ENCODE data around the gene DLGAP1. TPM values are rescaled to one million over a fixed set of nuclear protein-coding genes. Genes with fewer than 3 reads are reported as not detected.

Gene DLGAP1
- total RNA-seq, 1 experiment from 2014 or later, result 23.0 TPM

GRCh38 chr18:4441098-4441497 lies 14.0 kb downstream of the DLGAP1 start:
- TF ChIP-seq MYBL2 (CRISPR knock-in tag; IDR thresholded peaks at IDR 0.05) (no peak), ZNF423 (CRISPR knock-in tag; IDR thresholded peaks at IDR 0.05) (no peak), AR (CRISPR knock-in tag; IDR thresholded peaks at IDR 0.05) (no peak), JAZF1 (CRISPR knock-in tag; IDR thresholded peaks at IDR 0.05) (no peak), ZBTB43 (CRISPR knock-in tag; IDR thresholded peaks at IDR 0.05) (no peak), RORB (CRISPR knock-in tag; IDR thresholded peaks at IDR 0.05) (no peak), PRDM15 (CRISPR knock-in tag; IDR thresholded peaks at IDR 0.05) (no peak)
- DNase-seq (ENCODE audit: low spot score), result no peak
- ChIA-PET CTCF (no interaction called here), POLR2A (no interaction called here)
- peaks cover 35% of the 10 kb centered on the region for H3K4me1 Mint-ChIP-seq
- H3K4me3 Mint-ChIP-seq, result no peak overlapping the region
- no peaks in the 10 kb centered on the region for H3K27me3 Mint-ChIP-seq (ENCODE audit: low read depth)
- peak overlapping the region; percentile 7 for H3K27ac Mint-ChIP-seq
- peaks cover 6% of the 10 kb centered on the region; the same call in 1 of the 2 replicates for H3K36me3 Mint-ChIP-seq
- no peaks in the 10 kb centered on the region for H3K9me3 Mint-ChIP-seq
- ATAC-seq, result peak; percentile 36

GRCh38 chr18:4438938-4439337 lies 16.2 kb downstream of the DLGAP1 start:
- ChIA-PET CTCF (no interaction called here), POLR2A (no interaction called here)
- Mint-ChIP-seq H3K36me3 (peaks cover 2% of the 10 kb centered on the region; the same call in 1 of the 2 replicates), H3K4me3 (no peak overlapping the region), H3K9me3 (no peaks in the 10 kb centered on the region), H3K27ac (no peak overlapping the region), H3K27me3 (ENCODE audit: low read depth) (no peaks in the 10 kb centered on the region), H3K4me1 (peaks cover 25% of the 10 kb centered on the region)
- no peak for TF ChIP-seq FOXP4 (CRISPR knock-in tag; IDR thresholded peaks at IDR 0.05)
- TF ChIP-seq ZNF423 (CRISPR knock-in tag; IDR thresholded peaks at IDR 0.05), result peak; percentile 90
- no peak for DNase-seq (ENCODE audit: low spot score)
- ATAC-seq, result no peak

- Mint-ChIP-seq H3K9me3 (peaks cover 2% of the 10 kb centered on the region), H3K4me3 (no peak overlapping the region), H3K36me3 (peaks cover 4% of the 10 kb centered on the region; the same call in 1 of the 2 replicates), H3K27me3 (ENCODE audit: low read depth) (no peaks in the 10 kb centered on the region), H3K4me1 (peaks cover 4% of the 10 kb centered on the region), H3K27ac (no peak overlapping the region)
- ChIA-PET CTCF (interaction anchor here (1.0 to 1.4 kb wide), 2 partner anchors 16 to 19 kb away, joined by 4 to 5 read pairs; no protein-coding TSS in a partner anchor), POLR2A (interaction anchor here (0.9 kb wide), 1 partner anchor 15 kb away, joined by 3 read pairs; no protein-coding TSS in a partner anchor)
- DNase-seq (ENCODE audit: low spot score) (no peak), ATAC-seq (peak; percentile 66)
- TF ChIP-seq RELA (CRISPR knock-in tag; IDR thresholded peaks at IDR 0.05; ENCODE audit: borderline replicate concordance) (no peak), CTCF (IDR thresholded peaks at IDR 0.05) (no peak)
Measured at GRCh38 chr18:4433717-4434116, 21.4 kb downstream of the DLGAP1 start.

All from WTC11 (cell line).